CD1c-positive myeloid dendritic cell (primary cell): ENCODE results near the gene OBP2A.

ENCODE experiments used
- DNase-seq: peaks from one replicate; pipeline ENCODE4 v3.0.0-alpha.2; 2016; ENCODE audit errors: extremely low spot score

OBP2A gene

GRCh38 chr9:135577256-135577655 is 31.3 kb downstream of the OBP2A start:
- no peak for DNase-seq

DNA sequence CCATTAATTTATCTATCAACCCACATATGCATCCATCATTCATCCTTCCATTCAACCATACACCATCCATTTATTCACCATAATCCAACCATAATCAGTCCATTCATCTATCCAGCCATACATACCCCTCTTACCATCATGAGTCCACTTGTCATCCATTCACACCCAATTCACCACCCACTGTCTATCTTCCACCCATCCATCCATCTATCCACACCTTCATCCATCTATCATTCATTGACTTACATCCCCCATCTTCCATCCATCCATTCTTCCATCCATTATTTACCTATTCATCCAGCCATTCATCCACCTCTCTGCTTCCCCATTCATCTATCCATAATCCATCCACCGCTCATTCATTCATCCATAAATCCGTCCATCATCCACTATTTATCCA is 33.4 kb downstream of the OBP2A start:
- DNase-seq = no peak

GRCh38 chr9:135579889-135580660 is 34.1 kb downstream of the OBP2A start:
- no peak for DNase-seq

DNA sequence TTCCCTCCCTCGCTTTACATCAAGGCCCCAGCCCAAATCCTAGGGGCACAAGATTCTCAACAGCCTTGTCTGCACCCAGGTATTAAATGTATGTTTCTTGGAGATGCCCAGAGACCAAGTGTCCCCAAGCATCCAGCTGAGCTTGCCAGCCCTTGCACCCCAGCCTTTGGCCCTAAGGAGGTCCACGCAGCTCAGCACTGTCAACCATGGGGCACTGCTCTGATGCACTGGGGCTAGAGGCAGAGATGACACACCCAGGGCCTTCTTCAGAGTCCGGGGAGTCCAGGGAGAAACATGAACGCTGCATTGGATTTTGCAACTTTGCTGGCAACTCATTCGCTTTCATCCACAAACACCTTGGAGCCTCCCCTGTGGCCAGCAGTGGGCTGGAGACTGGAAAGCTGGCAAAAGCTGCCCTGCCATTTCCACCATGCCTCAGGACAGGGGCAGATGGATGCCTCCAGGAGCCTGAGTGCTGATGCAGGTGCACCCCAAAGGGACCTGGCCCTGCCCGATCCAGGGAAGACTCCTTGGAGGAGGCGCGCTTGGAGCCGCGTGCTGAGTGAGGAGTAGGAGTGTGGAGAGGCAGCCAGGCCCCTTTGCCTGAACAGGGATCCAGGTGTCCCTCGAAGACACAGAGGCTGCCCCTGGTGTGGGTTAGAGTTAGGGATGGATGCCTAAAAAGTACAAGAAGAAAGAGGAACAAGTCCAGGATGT is 34.9 kb downstream of the OBP2A start:
- DNase-seq = no peak

- DNase-seq = no peak
Observed at GRCh38 chr9:135581636-135582426, 35.9 kb downstream of the OBP2A start.

DNA sequence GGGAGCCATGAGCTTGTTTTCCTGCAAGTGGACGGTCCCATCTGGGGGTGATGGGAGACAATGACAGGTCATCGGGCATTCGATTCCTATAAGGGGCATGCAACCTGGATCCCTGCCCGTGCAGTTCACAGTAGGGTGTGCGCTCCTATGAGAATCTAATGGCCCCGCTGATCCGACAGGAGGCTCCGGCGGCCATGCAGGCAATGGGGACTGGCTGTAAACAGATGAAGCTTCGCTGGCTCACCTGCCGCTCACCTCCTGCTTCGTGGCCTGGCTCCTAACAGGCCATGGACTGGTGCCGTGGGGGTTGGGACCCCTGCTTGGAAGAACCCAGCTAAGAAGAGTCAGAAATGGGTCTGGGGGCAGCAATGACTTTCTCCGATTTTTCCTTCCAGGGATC is 36.6 kb downstream of the OBP2A start:
- DNase-seq = no peak

GRCh38 chr9:135582966-135583687 is 37.2 kb downstream of the OBP2A start:
- no peak for DNase-seq

DNA sequence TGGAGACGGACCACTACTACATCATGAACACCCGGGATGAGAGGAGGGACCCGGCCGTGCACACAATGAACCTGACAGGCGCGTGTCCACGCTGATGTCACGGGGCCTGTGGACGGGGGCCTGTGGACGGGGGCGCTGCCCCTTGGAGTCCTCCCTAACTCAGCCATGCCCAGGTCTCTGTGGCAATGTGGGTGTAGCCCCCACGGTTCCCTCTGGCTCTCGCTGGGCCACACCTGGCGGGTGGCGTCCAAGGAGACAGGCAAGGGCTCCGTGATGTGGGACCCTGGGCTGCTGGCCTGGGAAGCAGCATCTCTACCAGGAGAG is 37.7 kb downstream of the OBP2A start:
- no peak for DNase-seq

- no peak for DNase-seq
Observed at GRCh38 chr9:135584371-135584770, 38.4 kb downstream of the OBP2A start.

DNA sequence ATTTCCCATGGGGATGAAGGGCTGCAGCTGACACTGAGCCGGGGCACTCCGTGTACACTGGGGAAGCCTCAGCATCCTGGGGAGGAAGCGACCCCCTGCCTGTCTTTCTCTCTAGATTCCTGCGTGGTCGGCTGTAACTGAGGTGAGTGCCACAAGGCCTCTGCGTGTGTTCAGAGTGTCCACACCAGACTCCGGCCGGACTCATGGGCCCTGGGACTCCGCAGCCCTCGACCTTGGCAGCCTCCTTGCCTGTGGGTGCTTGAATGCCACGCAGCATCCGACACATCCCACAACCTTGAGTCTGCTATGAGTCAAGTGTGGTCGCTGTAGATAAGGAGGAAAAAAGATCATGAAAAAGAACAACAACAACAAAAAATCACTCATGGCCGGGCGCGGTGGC is 39.0 kb downstream of the OBP2A start:
- no peak for DNase-seq

DNA sequence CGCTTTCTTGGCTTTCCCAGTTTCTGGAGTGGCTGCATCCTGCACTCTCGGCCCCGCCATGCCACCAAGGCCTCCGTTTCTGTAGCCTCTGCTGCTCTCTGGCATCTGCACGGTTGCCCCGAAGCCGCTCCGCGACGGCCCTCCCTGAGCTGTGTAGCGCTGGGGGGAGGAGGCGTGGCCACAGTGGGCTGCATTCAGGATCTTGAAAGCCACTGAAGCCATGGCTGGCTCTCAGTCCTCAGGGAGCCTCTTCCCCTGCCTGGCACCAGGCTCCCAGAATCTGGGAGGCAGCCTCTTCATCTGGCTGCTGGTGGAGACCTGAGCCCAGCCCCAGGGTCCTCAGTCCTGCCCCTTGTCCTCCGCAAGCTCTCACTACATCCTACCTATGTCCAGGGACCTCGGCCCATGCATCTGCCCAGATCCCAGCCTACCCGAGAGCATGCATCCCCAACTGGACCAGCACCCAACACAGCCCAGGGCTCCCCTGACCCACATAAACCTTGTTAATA is 40.7 kb downstream of the OBP2A start:
- DNase-seq = no peak

GRCh38 chr9:135587658-135588057 is 41.7 kb downstream of the OBP2A start:
- no peak for DNase-seq

DNA sequence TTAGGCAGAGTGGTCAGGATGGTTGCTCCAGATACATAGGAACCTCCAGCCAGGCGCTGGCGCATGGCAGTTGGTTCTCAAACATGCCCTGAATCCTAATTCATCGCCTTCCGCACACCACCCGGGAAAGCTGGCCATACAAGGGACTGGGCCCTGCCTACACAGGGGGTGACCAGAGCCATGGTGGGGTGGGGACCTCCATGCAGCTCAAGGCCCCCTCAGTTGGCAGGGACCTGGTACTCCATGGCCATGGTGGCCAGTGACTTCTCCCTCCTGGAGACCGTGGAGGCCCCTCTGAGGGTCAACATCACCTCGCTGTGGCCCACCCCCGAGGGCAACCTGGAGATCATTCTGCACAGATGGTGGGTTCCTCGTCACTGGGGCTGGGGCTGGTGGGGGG is 42.4 kb downstream of the OBP2A start:
- no peak for DNase-seq

DNA sequence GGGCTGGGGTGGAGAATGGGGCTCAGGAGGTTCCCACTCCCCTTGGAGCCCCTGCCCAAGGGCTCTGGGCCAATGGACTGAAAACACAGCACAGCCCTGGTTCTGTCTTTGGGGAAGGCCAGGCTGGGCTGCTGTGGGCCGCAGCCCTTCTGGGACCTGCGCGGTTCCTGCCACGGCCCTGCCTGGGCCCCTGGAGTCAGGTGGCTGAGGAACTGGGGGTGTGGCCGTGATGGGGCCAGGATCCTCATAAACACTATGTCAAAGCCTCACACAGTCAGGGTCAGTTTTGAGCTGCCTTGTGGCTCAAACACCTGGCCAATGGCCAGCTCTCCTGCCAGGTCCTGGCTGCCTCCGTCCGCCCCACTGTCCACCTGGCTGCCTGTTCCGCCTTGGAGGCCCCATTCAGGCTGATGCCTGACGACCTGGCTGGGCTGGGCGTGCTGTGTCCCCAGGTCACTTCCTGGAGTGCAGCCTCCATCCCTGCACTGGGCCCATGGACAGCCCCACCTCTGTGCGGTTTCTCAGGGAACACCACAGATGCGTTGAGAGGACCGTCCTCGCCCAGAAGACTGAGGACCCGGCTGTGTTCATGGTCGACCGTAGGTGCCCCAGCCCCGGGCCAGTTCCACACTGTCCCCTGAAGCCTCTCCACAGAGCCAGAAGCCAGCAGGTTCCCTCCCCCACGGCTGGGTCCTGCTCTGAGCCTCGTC is 43.1 kb downstream of the OBP2A start:
- DNase-seq = no peak

- no peak for DNase-seq
Observed at GRCh38 chr9:135589596-135590485, 43.9 kb downstream of the OBP2A start.

DNA sequence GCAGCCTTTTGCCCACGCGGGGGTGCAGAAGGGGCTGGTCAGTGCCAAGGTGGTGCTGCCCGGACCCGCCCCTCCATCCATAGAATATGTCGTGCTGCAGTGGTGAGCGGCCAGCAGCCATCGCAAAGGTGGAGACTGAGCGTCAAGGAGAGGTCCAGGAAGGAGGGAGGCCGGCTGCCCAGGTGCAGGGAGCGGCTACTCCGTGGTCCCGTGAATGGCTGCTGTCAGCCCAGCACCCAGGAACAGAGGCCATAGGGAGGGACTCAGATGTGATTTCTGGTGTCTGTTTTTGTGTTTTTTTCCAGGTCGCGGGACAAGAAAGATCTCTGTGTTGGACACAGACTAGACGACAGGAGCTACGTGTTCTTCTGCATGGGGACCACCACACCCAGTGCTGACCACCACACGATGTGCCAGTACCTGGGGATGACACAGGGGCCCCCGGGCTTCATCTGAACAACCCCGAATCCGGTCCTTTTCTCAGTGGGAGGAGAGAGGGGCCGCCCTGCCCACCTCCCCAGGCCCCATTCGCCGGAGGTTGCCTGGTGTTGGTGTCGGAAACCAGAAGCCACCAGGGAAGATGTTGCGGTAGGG is 44.7 kb downstream of the OBP2A start:
- no peak for DNase-seq

GRCh38 chr9:135591506-135592330 is 45.8 kb downstream of the OBP2A start:
- DNase-seq = no peak

DNA sequence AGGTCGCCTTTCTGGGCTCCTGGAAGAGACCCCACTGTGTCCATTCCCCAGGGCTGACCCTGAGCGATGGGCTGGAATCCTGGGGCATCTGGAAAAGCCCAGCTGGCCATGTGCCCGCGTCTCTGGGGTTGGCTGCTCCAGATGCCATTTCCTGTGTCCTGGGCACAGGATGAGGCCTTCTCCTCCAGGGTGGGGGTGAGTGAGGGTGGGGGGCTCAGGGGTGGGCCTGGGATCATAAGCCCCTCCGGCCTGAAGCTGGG is 46.3 kb downstream of the OBP2A start:
- DNase-seq = no peak

DNA sequence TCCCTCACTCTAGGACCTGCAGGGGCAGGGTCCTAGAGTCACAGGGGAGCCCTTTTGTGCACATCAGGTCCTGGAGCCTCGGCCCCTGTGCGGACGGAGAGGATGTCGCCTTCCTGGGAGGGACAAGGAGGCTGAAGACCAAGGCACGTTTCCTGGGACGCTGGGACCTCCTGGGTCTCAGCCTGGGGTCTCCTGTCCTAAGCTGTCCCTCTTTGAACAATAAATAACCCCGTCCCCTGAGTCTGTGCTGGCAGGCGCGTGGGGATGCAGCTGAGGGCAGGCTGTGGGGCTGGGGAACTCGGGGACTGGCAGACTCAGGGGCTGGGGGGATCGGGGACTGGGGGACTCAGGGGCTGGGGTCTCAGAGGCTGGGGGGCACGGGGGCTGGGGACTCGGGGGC is 46.7 kb downstream of the OBP2A start:
- no peak for DNase-seq
